ENCODE data around the gene SHE. TPM values are rescaled to one million over a fixed set of nuclear protein-coding genes. Genes with fewer than 3 reads are reported as not detected.

Gene SHE
- total RNA-seq, 1 donor = 0.09 TPM

DNA sequence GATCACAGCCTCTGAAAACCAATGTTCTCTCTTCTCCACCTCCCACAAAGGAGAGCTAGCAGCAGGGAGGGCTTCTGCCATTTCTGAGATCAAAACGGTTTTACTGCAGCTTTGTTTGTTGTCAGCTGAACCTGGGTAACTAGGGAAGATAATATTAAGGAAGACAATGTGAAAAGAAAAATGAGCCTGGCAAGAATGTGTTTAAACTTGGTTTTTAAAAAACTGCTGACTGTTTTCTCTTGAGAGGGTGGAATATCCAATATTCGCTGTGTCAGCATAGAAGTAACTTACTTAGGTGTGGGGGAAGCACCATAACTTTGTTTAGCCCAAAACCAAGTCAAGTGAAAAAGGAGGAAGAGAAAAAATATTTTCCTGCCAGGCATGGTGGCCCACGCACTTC lies 36.0 kb downstream of the SHE start:
- no peak overlapping the region for H3K4me3 ChIP-seq (ENCODE audit: low read depth, low read length)
- no peak for DNase-seq (ENCODE audit: low read depth)
- TF ChIP-seq, protein P1, sequence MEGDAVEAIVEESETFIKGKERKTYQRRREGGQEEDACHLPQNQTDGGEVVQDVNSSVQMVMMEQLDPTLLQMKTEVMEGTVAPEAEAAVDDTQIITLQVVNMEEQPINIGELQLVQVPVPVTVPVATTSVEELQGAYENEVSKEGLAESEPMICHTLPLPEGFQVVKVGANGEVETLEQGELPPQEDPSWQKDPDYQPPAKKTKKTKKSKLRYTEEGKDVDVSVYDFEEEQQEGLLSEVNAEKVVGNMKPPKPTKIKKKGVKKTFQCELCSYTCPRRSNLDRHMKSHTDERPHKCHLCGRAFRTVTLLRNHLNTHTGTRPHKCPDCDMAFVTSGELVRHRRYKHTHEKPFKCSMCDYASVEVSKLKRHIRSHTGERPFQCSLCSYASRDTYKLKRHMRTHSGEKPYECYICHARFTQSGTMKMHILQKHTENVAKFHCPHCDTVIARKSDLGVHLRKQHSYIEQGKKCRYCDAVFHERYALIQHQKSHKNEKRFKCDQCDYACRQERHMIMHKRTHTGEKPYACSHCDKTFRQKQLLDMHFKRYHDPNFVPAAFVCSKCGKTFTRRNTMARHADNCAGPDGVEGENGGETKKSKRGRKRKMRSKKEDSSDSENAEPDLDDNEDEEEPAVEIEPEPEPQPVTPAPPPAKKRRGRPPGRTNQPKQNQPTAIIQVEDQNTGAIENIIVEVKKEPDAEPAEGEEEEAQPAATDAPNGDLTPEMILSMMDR (IDR thresholded peaks at IDR 0.05; ENCODE audit: insufficient read depth, low read length) = no peak

DNA sequence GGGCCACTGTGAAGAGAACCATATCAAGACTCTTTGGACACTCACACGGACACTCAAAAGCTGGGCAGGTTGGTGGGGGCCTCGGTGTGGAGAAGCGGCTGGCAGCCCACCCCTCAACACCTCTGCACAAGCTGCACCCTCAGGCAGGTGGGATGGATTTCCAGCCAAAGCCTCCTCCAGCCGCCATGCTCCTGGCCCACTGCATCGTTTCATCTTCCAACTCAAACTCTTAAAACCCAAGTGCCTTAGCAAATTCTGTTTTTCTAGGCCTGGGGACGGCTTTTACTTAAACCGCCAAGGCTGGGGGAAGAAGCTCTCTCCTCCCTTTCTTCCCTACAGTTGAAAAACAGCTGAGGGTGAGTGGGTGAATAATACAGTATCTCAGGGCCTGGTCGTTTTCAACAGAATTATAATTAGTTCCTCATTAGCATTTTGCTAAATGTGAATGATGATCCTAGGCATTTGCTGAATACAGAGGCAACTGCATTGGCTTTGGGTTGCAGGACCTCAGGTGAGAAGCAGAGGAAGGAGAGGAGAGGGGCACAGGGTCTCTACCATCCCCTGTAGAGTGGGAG lies 36.5 kb downstream of the SHE start:
- TF ChIP-seq, protein P1 (IDR thresholded peaks at IDR 0.05; ENCODE audit: insufficient read depth, low read length) = no peak
- no peak for DNase-seq (ENCODE audit: low read depth)
- H3K4me3 ChIP-seq (ENCODE audit: low read depth, low read length) = no peak overlapping the region

DNA sequence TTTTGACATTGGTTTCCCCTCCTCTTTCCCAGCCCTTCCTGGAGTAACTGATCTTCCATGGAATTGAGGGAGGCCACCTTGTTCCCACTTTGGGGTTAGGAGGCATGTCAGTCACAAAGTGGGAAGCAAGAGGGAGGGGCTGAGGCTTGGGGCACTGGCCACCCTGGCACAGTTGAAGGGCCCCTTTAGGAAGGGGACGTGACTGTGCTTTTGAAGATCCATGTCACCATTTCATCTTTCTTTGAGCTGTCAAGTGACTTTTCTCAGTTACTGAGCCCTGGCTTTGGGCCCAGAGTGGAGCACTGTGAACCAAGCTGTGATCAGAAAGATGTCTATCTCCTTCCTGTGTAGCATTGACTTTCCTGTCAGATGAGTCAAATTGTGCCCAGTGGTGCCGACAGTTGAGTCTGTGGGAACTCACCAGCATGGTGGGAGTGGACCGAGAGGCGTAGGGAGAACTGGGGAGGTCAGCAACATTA lies 38.7 kb downstream of the SHE start:
- no peak overlapping the region for H3K4me3 ChIP-seq (ENCODE audit: low read depth, low read length)
- TF ChIP-seq, protein P1 (IDR thresholded peaks at IDR 0.05; ENCODE audit: insufficient read depth, low read length) = no peak
- no peak for DNase-seq (ENCODE audit: low read depth)

DNA sequence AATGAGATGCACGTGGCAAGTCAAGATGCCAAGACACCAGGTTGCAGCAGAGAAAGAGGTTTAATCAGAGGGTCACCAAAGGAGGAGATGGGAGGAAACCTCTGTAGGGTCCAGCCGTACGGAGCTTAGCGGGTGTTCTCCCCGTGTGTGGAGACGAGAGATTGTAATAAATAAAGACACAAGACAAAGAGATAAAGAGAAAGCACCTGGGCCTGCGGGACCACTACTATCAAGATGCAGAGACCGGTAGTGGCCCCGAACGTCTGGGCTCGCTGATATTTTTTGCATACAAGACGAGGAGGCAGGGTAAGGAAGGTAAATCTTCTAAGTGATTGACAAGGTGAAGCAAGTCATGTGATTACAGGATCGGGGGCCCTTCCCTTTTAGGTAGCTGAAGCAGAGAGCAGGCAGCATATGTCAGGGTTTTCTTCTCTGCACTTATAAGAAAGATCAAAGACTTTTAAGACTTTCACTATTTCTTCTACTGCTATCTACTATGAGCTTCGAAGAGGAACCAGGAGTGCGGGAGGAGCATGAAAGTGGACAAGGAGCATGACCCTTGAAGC lies 41.4 kb downstream of the SHE start:
- TF ChIP-seq, protein P1 (IDR thresholded peaks at IDR 0.05; ENCODE audit: insufficient read depth, low read length) = no peak
- no peak for DNase-seq (ENCODE audit: low read depth)

DNA sequence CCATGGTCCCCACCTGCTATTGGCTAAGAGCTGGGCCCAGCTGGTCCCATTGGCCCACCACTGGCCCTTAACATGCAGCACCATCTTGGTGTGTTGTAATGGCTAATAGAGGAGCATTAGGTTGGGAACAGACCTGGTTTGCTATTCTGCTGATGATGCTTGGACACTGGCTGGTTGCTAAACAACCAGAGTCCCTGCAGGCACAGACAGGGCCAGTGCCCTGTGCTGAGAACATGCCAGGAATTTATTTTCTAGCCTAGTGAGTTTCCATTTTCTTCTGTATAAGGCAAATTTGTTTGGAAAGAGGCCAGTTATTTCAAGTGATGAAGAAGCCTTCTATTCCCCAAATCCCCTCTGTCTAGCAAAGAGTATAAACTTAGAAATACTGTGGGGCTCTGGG lies 43.1 kb downstream of the SHE start:
- no peak overlapping the region for H3K4me3 ChIP-seq (ENCODE audit: low read depth, low read length)
- TF ChIP-seq, protein P1 (IDR thresholded peaks at IDR 0.05; ENCODE audit: insufficient read depth, low read length) = no peak
- DNase-seq (ENCODE audit: low read depth) = no peak

More for the DNA sequence above, 41.4 kb downstream of the SHE start:
- no peak overlapping the region for H3K4me3 ChIP-seq (ENCODE audit: low read depth, low read length)

DNA sequence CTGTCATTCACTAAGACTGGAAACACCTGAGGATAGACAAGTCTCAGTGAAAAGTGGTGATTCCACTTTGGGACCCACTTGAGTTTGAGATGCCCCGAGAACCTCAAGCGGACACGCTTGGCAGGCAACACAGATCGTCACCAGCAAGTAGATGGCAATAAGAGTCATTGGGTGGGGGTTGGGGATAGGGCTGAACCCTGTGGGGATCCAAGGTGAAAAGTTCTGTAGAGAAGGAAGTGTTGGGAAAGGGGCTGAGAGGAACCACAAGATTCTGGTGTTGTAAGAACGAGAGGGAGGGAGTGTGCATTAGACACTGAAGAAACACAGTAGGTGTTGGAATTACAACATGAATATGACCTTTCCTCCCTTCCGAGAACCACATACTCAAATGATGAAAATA lies 45.6 kb downstream of the SHE start:
- DNase-seq (ENCODE audit: low read depth) = no peak
- TF ChIP-seq, protein P1 (IDR thresholded peaks at IDR 0.05; ENCODE audit: insufficient read depth, low read length) = no peak
- no peak overlapping the region for H3K4me3 ChIP-seq (ENCODE audit: low read depth, low read length)

Measured in fibroblast of the aortic adventitia (primary cell).